Gastroesophageal sphincter (tissue), 3 donors: ENCODE results near the gene CMIP.

Source experiments
- POLR2AphosphoS5 ChIP-seq: sonication (generic); formaldehyde crosslinking; IDR thresholded peaks from one replicate; pipeline ENCODE4 v1.6.1; 2017; ENCODE audit warnings: antibody characterized with exemption
- TF ChIP-seq, protein P1 (sequence below), 4 experiments: fragments of 200-600 bp in 2 of 4; fragments of 450-650 bp in 2 of 4; sonication (generic) in 1 of 4; IDR thresholded peaks; one replicate each; pipeline ENCODE4 v1.5.1; 2017 to 2019; ENCODE audit warnings: antibody characterized with exemption in 4 of 4, mild to moderate bottlenecking in 2 of 4, moderate library complexity in 2 of 4

DNA sequence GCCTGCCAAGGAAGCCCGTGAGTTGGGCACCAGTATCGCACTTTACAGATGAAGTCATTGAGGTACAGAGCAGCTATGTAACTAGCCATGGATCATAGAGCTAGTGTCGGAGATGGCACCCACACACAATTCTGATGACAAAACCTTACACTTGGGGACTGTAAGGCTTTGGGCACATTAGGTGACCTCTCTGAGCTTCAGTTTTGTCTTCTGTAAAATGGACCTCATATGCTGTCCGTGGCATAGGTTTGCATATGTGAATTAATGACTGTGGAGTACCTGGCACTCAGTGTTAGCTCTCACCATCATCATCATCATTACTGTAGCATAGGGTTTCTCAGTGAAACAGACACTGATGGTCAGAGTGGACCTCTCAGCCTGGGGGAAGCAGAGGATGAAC, 50.3 kb downstream of the CMIP start:
- TF ChIP-seq POLR2AphosphoS5 = no peak
- TF ChIP-seq, protein P1, sequence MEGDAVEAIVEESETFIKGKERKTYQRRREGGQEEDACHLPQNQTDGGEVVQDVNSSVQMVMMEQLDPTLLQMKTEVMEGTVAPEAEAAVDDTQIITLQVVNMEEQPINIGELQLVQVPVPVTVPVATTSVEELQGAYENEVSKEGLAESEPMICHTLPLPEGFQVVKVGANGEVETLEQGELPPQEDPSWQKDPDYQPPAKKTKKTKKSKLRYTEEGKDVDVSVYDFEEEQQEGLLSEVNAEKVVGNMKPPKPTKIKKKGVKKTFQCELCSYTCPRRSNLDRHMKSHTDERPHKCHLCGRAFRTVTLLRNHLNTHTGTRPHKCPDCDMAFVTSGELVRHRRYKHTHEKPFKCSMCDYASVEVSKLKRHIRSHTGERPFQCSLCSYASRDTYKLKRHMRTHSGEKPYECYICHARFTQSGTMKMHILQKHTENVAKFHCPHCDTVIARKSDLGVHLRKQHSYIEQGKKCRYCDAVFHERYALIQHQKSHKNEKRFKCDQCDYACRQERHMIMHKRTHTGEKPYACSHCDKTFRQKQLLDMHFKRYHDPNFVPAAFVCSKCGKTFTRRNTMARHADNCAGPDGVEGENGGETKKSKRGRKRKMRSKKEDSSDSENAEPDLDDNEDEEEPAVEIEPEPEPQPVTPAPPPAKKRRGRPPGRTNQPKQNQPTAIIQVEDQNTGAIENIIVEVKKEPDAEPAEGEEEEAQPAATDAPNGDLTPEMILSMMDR (IDR thresholded peaks at IDR 0.05) = no peak
